SK-N-SH (cell line): ENCODE data around the gene BORCS6. TPM values are rescaled to one million over a fixed set of nuclear protein-coding genes. Genes with fewer than 3 reads are reported as not detected.

Experiments
- CTCF ChIA-PET: fragments of 300-600, 350-600 bp; formaldehyde crosslinking; extraction: SDS; loops from one replicate; lab custom pipeline; 2021; lab: Yijun Ruan, JAX
- POLR2A ChIA-PET: fragments of 350-600 bp; sonication (Branson Sonifier 250); formaldehyde crosslinking; extraction: SDS; loops from one replicate; lab custom pipeline; 2020; ENCODE audit warnings: antibody characterized with exemption, inconsistent platforms; lab: Yijun Ruan, JAX
- DNase-seq: peaks from one replicate; pipeline ENCODE4 v3.0.0; 2012
- H2AFZ ChIP-seq: fragments of 200-600 bp; sonication (generic); 2 replicates; pipeline ENCODE4 v1.8.1; 2016; ENCODE audit warnings: antibody characterized with exemption, mild to moderate bottlenecking, low read depth
- H3F3A ChIP-seq: fragments of 200-600 bp; sonication (generic); replicated peaks from 2 replicates; pipeline ENCODE3; 2016; ENCODE audit warnings: antibody characterized with exemption, mild to moderate bottlenecking; ENCODE audit not compliant: insufficient read depth
- H3K27ac ChIP-seq, 2 experiments: fragments of 200-500 bp in 1 of 2; fragments of 200-600 bp in 1 of 2; sonication (Bioruptor generic) in 1 of 2; sonication (generic), shearing (Covaris generic) in 1 of 2; 2 replicates each; pipeline versions ENCODE4 v1.5.1 to v1.6.1; 2014 to 2016; ENCODE audit warnings: low read depth in 2 of 2, inconsistent platforms in 1 of 2, low read length in 1 of 2, mild to moderate bottlenecking in 1 of 2, mixed read lengths in 1 of 2
- H3K27me3 ChIP-seq: fragments of 200-600 bp; sonication (generic), shearing (Covaris generic); 2 replicates; pipeline ENCODE4 v1.6.1; 2016; ENCODE audit warnings: mixed run types; ENCODE audit not compliant: insufficient read depth
- H3K36me3 ChIP-seq, 2 experiments: fragments of 200-500 bp in 1 of 2; fragments of 200-600 bp in 1 of 2; sonication (Bioruptor generic) in 1 of 2; sonication (generic) in 1 of 2; replicated peaks in 1 of 2; 2 replicates each; pipeline versions ENCODE3 to v1.5.1; 2014 to 2016; ENCODE audit warnings: low read length in 1 of 2, mild to moderate bottlenecking in 1 of 2; ENCODE audit not compliant: insufficient read depth in 2 of 2, control insufficient read depth in 1 of 2
- H3K4me1 ChIP-seq, 2 experiments: fragments of 200-500 bp in 1 of 2; fragments of 200-600 bp in 1 of 2; sonication (Bioruptor generic) in 1 of 2; sonication (generic), shearing (Covaris generic) in 1 of 2; 2 replicates each; pipeline versions ENCODE4 v1.5.1 to v1.6.1; 2014 to 2016; ENCODE audit warnings: low read depth in 1 of 2, low read length in 1 of 2, mixed run types in 1 of 2; ENCODE audit not compliant: insufficient read depth in 2 of 2, control insufficient read depth in 1 of 2
- H3K4me2 ChIP-seq: fragments of 200-600 bp; sonication (generic), shearing (Covaris generic); 2 replicates; pipeline ENCODE4 v1.6.1; 2017; ENCODE audit warnings: mixed run types
- H3K4me3 ChIP-seq, 2 experiments: fragments of 200-500 bp in 1 of 2; fragments of 200-600 bp in 1 of 2; sonication (Bioruptor generic) in 1 of 2; sonication (generic), shearing (Covaris generic) in 1 of 2; 2 replicates each; pipeline versions ENCODE4 v1.5.1 to v1.8.1; 2014 to 2016; ENCODE audit warnings: low read depth in 2 of 2, inconsistent platforms in 1 of 2, low read length in 1 of 2, mild to moderate bottlenecking in 1 of 2, mixed read lengths in 1 of 2, moderate library complexity in 1 of 2
- H3K79me2 ChIP-seq: fragments of 200-600 bp; sonication (generic); 2 replicates; pipeline ENCODE4 v1.8.1; 2017; ENCODE audit warnings: mild to moderate bottlenecking; ENCODE audit not compliant: insufficient read depth
- H3K9ac ChIP-seq: fragments of 200-600 bp; sonication (generic); 2 replicates; pipeline ENCODE4 v1.6.1; 2017; ENCODE audit warnings: mixed run types
- H3K9me2 ChIP-seq: fragments of 200-600 bp; sonication (generic); 2 replicates; pipeline ENCODE4 v1.6.1; 2017; ENCODE audit warnings: mixed run types
- H3K9me3 ChIP-seq: fragments of 200-600 bp; sonication (generic); 2 replicates; pipeline ENCODE4 v1.6.1; 2017; ENCODE audit warnings: mixed run types, mild to moderate bottlenecking, moderate library complexity
- H4K20me1 ChIP-seq: fragments of 200-600 bp; sonication (generic); 2 replicates; pipeline ENCODE4 v1.6.1; 2017; ENCODE audit warnings: mild to moderate bottlenecking, mixed run types; ENCODE audit not compliant: insufficient read depth
- ELF1 ChIP-seq: IDR thresholded peaks from 2 replicates; pipeline ENCODE4 v1.4.0; 2012
- FOSL2 ChIP-seq: IDR thresholded peaks from 2 replicates; pipeline ENCODE4 v1.4.0; 2012; ENCODE audit warnings: low read depth, mild to moderate bottlenecking, moderate library complexity, borderline replicate concordance
- JUND ChIP-seq: IDR thresholded peaks from 2 replicates; pipeline ENCODE4 v1.4.0; 2012
- MEF2A ChIP-seq: IDR thresholded peaks from 2 replicates; pipeline ENCODE4 v1.4.0; 2012; ENCODE audit warnings: low read depth, borderline replicate concordance
- MXI1 ChIP-seq: IDR thresholded peaks from 2 replicates; pipeline ENCODE4 v1.6.1; 2012; ENCODE audit warnings: mild to moderate bottlenecking, low read depth, low read length, improper control_type of control experiment
- NFIC ChIP-seq: IDR thresholded peaks from 2 replicates; pipeline ENCODE4 v1.4.0; 2012; ENCODE audit warnings: borderline replicate concordance
- POLR2AphosphoS5 ChIP-seq: IDR thresholded peaks from 2 replicates; pipeline ENCODE4 v1.6.1; 2012; ENCODE audit warnings: low read depth, low read length
- RCOR1 ChIP-seq: fragments of 150-350 bp; IDR thresholded peaks from 2 replicates; pipeline ENCODE4 v1.6.1; 2017; ENCODE audit warnings: antibody characterized with exemption, low read length
- REST ChIP-seq: IDR thresholded peaks from 2 replicates; pipeline ENCODE4 v1.6.1; 2012; ENCODE audit warnings: mild to moderate bottlenecking, low read depth, low read length, moderate library complexity
- SIN3A ChIP-seq: IDR thresholded peaks from 2 replicates; pipeline ENCODE4 v1.6.1; 2012; ENCODE audit warnings: low read depth, mild to moderate bottlenecking, low read length, moderate library complexity, borderline replicate concordance
- TAF1 ChIP-seq: IDR thresholded peaks from 2 replicates; pipeline ENCODE4 v1.6.1; 2012; ENCODE audit warnings: low read depth, mild to moderate bottlenecking, low read length, moderate library complexity, borderline replicate concordance
- TEAD4 ChIP-seq: IDR thresholded peaks from 2 replicates; pipeline ENCODE4 v1.4.0; 2012; ENCODE audit warnings: mild to moderate bottlenecking, borderline replicate concordance; ENCODE audit not compliant: insufficient read depth
- YY1 ChIP-seq: IDR thresholded peaks from 2 replicates; pipeline ENCODE4 v1.4.0; 2012; ENCODE audit warnings: low read depth, mild to moderate bottlenecking
- ZBTB33 ChIP-seq: IDR thresholded peaks from 2 replicates; pipeline ENCODE4 v1.4.0; 2012; ENCODE audit warnings: low read depth, borderline replicate concordance
- WGBS: methylation state at CpG from one replicate; pipeline ENCODE4 v1.1.6; 2017; ENCODE audit warnings: low lambda C conversion rate; 5-methylcytosine and 5-hydroxymethylcytosine counted together
- polyA plus RNA-seq, 3 experiments: library from polyadenylated mRNA; depleted of rRNA; stranded (reverse); fragments of >200 nt; gene quantifications; 2 replicates each; pipeline ENCODE4 v1.2.3, GENCODE V29; 2012
- TF ChIP-seq, protein P1 (sequence below): fragments of 150-350 bp; IDR thresholded peaks from 2 replicates; pipeline ENCODE4 v1.6.1; 2016; ENCODE audit warnings: mild to moderate bottlenecking, low read depth, low read length

Gene BORCS6
- polyA plus RNA-seq, 1 of the 3 experiments (the other 2 are of a cell fraction) = 4.3 TPM

DNA sequence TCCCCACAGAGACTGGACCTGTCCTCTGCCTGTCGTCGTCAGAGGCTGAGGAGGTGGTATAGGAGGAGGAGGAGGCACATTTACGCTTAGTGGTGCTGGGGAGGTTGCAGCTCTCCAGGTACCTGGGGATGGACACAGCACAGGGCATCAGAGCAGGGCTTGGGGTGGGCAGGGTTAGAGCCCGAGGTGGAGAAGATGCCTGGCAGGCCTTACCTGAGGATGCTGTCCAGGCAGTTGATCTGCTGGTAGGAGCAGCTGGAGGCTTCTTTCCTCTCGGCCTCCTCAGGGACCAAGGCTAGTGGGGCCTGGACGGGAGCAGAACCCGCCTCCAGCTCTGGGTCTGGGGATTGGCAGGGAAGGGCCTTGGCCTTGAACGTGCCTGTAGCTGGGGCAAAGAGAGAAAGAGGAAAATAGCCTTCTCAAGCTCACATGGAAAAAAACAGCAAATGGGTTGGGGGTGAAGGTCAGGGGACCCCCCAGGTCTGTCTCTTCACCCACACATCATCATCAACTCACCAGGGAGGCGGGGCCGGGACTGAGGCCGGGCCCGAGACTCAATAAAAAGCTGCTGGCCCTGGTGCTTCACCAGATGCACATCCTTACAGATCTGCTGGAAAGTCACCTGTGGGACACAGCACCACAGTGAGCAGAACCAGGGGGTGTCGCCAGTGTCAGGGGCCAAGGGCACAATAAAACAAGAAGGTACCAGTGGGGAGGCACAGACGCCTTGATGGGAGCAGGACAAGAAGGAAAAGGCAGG is 43.4 kb downstream of the BORCS6 start:
- no peak for DNase-seq
- TF ChIP-seq ELF1 = no peak
- TF ChIP-seq, protein P1, sequence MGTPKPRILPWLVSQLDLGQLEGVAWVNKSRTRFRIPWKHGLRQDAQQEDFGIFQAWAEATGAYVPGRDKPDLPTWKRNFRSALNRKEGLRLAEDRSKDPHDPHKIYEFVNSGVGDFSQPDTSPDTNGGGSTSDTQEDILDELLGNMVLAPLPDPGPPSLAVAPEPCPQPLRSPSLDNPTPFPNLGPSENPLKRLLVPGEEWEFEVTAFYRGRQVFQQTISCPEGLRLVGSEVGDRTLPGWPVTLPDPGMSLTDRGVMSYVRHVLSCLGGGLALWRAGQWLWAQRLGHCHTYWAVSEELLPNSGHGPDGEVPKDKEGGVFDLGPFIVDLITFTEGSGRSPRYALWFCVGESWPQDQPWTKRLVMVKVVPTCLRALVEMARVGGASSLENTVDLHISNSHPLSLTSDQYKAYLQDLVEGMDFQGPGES = no peak
- no peak for TF ChIP-seq FOSL2
- no peak for TF ChIP-seq SIN3A
- no peak for TF ChIP-seq YY1
- TF ChIP-seq MEF2A = no peak
- no peak for TF ChIP-seq MXI1
- TF ChIP-seq POLR2AphosphoS5 = no peak
- TF ChIP-seq TEAD4 = no peak
- TF ChIP-seq ZBTB33 = no peak
- TF ChIP-seq JUND = no peak
- no peak for TF ChIP-seq NFIC
- TF ChIP-seq TAF1 = no peak
- no peak for TF ChIP-seq RCOR1
- no peak for TF ChIP-seq REST
- TF ChIP-seq, all 33 proteins: peak for 0
- ChIA-PET POLR2A (interaction anchor here (2.3 kb wide), 1 partner anchor 27 kb away, joined by 6 read pairs; no protein-coding TSS in a partner anchor), CTCF (no interaction called here)
- peaks cover 11% of the 10 kb centered on the region; the same call in 1 of the 2 replicates for H3K79me2 ChIP-seq
- 92% methylated on average over 13 of the region's 14 CpGs for WGBS
- H3F3A ChIP-seq = peaks cover under 1% of the 10 kb centered on the region
- no peak overlapping the region for H2AFZ ChIP-seq
- peaks cover 18 to 66% of the 10 kb centered on the region in 2 experiments for H3K36me3 ChIP-seq
- H4K20me1 ChIP-seq = peaks cover 9% of the 10 kb centered on the region; the same call in 1 of the 2 replicates
- no peaks in the 10 kb centered on the region for H3K9me2 ChIP-seq
- peaks cover 7% of the 10 kb centered on the region in 2 experiments; a peak in 2 of 4 replicates for H3K4me1 ChIP-seq
- no peaks in the 10 kb centered on the region for H3K9me3 ChIP-seq
- no peak overlapping the region for H3K9ac ChIP-seq
- no peak overlapping the region for H3K4me3 ChIP-seq
- no peaks in the 10 kb centered on the region for H3K27me3 ChIP-seq
- no peak overlapping the region for H3K4me2 ChIP-seq
- no peak overlapping the region for H3K27ac ChIP-seq
